Heart right ventricle (tissue), 16 donors: ENCODE results near the gene CTCFL. TPM values are rescaled to one million over a fixed set of nuclear protein-coding genes. Genes with fewer than 3 reads are reported as not detected.

Source experiments
- ATAC-seq, 8 donors: fragments of 200-7000 bp; cut with Tn5 transposase; one replicate each; pipeline ENCODE4 v1.9.1; 2020; ENCODE audit warnings: mild to moderate bottlenecking in 8 of 8, moderate library complexity in 8 of 8, moderate number of reproducible peaks in 1 of 8
- DNase-seq, 2 donors: peaks; one replicate each; pipeline ENCODE4 v3.0.0-alpha.2; 2020
- H3K27ac ChIP-seq, 10 donors: fragments of 200-600 bp; sonication (generic) in 2 of 10; one replicate each; pipeline versions ENCODE4 v1.5.0 to v1.8.0; 2020 to 2022; ENCODE audit warnings: mild to moderate bottlenecking in 3 of 10
- H3K27me3 ChIP-seq, 7 donors: fragments of 200-600 bp; one replicate each; pipeline ENCODE4 v1.8.0; 2021 to 2022; ENCODE audit warnings: mild to moderate bottlenecking in 2 of 7
- H3K36me3 ChIP-seq, 9 donors: fragments of 200-600 bp; sonication (generic) in 1 of 9; one replicate each; pipeline versions ENCODE4 v1.5.0 to v1.8.0; 2020 to 2022; ENCODE audit warnings: mild to moderate bottlenecking in 2 of 9
- H3K4me1 ChIP-seq, 9 donors: fragments of 200-600 bp; sonication (generic) in 1 of 9; one replicate each; pipeline versions ENCODE4 v1.5.0 to v1.8.0; 2020 to 2022; ENCODE audit warnings: mild to moderate bottlenecking in 4 of 9
- H3K4me3 ChIP-seq, 10 donors: fragments of 200-600 bp; sonication (generic) in 2 of 10; one replicate each; pipeline versions ENCODE4 v1.5.0 to v1.8.0; 2020 to 2022; ENCODE audit warnings: mild to moderate bottlenecking in 7 of 10, moderate library complexity in 2 of 10
- H3K9me3 ChIP-seq, 11 donors: fragments of 200-600 bp in 10 of 11; sonication (generic) in 2 of 11; one replicate each; pipeline versions ENCODE4 v1.5.0 to v1.8.0; 2013 to 2022; ENCODE audit warnings: mild to moderate bottlenecking in 2 of 11, control low read depth in 1 of 11, moderate library complexity in 1 of 11
- WGBS, 2 donors: extraction: QIAGEN DNeasy Blood & Tissue Kit; methylation state at CpG; one replicate each; pipeline ENCODE4 v1.1.7; 2013; ENCODE audit warnings: inconsistent platforms in 1 of 2; 5-methylcytosine and 5-hydroxymethylcytosine counted together
- intact Hi-C, 10 donors: fragments of 100-400 bp; cut with DNase I; formaldehyde crosslinking; loops; one replicate each; pipeline versions ENCODE4 v1.11.1 to v1.14.2; 2022
- polyA plus RNA-seq, 2 donors: library from polyadenylated mRNA; stranded (reverse); fragments of 200-250 nt; gene quantifications; one replicate each; pipeline ENCODE4 v1.2.3, GENCODE V29; 2013
- total RNA-seq, 10 donors: library from RNA; stranded (reverse); fragmentation: NEBNext Ultra II Directional in 3 of 10; extraction: Animal tissue kit (Norgen Biotek cat#: 25700) in 3 of 10; gene quantifications; one replicate each; pipeline versions ENCODE4 v1.2.1 to v1.2.4, GENCODE V29; 2021 to 2023
- TF ChIP-seq, protein P1 (sequence below), 9 donors: fragments of 200-600 bp; sonication (generic) in 2 of 9; IDR thresholded peaks; one replicate each; pipeline versions ENCODE4 v1.5.0 to v1.8.0; 2021 to 2022; ENCODE audit warnings: antibody characterized with exemption in 9 of 9, mild to moderate bottlenecking in 5 of 9, moderate library complexity in 1 of 9
- donor health status: Arrhythmogenic right ventricular cardiomyopathy.
- donor health status: ischemic (EF 13 %, LVEDD 7.1; RV severe dilation, severe dysfunction).
- donor health status: healthy with polysubstance abuse.
- donor health status: DM: no; HTN: yes; CAD: no.
- donor health status: DM: no; HTN: no; CAD: no.
- donor health status: ischemic (EF 25% LVEDD 6.9; RV normal size, moderate dysfunction).
- donor health status: ischemic (EF 25% LVEDD 5.7; RV mildly dilated, moderate dysfunction).
- donor health status: healthy.
- donor health status: DM: yes; HTN: yes; CAD: no.
- donor health status: Ischemic cardiomyopathy.
- donor health status: ischemic (EF 35%, LVEDD 5.7; RV mildly dilated, moderate dysfunction).
- donor health status: nonischemic (EF 11% LVEDD 7.7; RV severe dilation, severe dysfunction).
- donor health status: DM: yes; HTN: yes; CAD: no.
- donor health status: PGD.
- donor health status: ischemic (EF 29% LVEDD 5.4; RV normal size, mild dysfunction).
- donor health status: nonischemic (EF 23%, LVEDD 6.1; RV moderate dilation, normal function).

The CTCFL gene
- total and polyA plus RNA-seq, 12 donors, result not detected

DNA sequence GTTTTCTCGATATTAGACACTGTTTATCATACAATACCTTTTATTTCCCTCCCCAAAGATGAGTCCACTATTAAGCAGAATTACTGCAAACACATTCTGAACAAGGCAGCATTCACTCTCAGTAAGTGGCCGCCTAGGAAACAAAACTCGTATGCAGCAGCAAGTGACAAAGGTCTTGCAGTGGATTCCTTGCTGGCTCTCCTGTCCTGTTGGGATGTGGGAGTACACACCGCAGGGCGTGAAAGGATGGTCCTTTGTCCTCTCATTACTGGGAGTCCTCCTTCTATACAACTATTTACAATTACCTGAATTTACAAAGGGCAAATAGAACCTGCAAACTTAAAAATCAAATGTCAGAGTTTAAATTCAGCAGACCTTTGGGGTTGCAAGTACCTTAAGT, 16.1 kb downstream of the CTCFL start:
- DNase-seq (no peak), ATAC-seq (no peak)
- Histone ChIP-seq H3K4me1 (peaks cover 0 to under 1% (median 0%) of the 10 kb centered on the region in 9 donors), H3K36me3 (no peaks in the 10 kb centered on the region), H3K4me3 (no peak overlapping the region), H3K27ac (no peak overlapping the region), H3K27me3 (peaks cover 0 to 47% (median 8%) of the 10 kb centered on the region in 7 donors), H3K9me3 (no peaks in the 10 kb centered on the region)
- WGBS, 2 donors, result 73 to 76% methylated on average over 5 of the region's 5 CpGs
- intact Hi-C loops, result loop anchor here in 1 of 10 donors (10.0 kb wide), 1 partner anchor 424 kb away; no protein-coding TSS in a partner anchor
- TF ChIP-seq, protein P1, sequence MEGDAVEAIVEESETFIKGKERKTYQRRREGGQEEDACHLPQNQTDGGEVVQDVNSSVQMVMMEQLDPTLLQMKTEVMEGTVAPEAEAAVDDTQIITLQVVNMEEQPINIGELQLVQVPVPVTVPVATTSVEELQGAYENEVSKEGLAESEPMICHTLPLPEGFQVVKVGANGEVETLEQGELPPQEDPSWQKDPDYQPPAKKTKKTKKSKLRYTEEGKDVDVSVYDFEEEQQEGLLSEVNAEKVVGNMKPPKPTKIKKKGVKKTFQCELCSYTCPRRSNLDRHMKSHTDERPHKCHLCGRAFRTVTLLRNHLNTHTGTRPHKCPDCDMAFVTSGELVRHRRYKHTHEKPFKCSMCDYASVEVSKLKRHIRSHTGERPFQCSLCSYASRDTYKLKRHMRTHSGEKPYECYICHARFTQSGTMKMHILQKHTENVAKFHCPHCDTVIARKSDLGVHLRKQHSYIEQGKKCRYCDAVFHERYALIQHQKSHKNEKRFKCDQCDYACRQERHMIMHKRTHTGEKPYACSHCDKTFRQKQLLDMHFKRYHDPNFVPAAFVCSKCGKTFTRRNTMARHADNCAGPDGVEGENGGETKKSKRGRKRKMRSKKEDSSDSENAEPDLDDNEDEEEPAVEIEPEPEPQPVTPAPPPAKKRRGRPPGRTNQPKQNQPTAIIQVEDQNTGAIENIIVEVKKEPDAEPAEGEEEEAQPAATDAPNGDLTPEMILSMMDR (IDR thresholded peaks at IDR 0.05), result no peak

DNA sequence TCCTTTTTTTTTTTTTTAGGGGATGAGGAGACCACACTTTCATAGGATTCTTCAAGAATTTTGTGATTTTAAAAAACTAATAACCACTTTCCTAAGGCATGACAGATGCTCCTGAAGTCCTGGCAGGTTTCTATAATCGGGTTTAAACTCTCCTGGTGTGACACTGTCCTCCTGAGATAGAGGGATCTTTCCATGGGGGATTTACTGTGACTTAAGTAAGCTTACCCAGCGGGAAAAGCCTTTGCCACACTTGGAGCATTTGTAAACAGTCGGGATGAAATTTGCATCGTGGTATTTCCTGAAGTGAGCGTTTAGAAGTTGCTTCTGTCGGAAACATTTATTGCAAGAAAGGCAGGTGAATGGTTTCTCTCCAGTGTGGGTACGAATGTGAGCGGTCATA, 16.6 kb downstream of the CTCFL start:
- peaks cover 0 to 47% (median 8%) of the 10 kb centered on the region in 7 donors for H3K27me3 ChIP-seq
- H3K4me3 ChIP-seq, result no peak overlapping the region
- H3K4me1 ChIP-seq, result peaks cover 0 to 5% (median 0%) of the 10 kb centered on the region in 9 donors
- TF ChIP-seq, protein P1 (IDR thresholded peaks at IDR 0.05), result no peak
- H3K27ac ChIP-seq, result no peak overlapping the region
- 60 to 62% methylated on average over 8 of the region's 8 CpGs for WGBS, 2 donors
- ATAC-seq (no peak), DNase-seq (no peak)
- H3K36me3 ChIP-seq, result no peaks in the 10 kb centered on the region
- H3K9me3 ChIP-seq, result no peaks in the 10 kb centered on the region
- intact Hi-C loops, result loop anchor here in 1 of 10 donors (10.0 kb wide), 1 partner anchor 424 kb away; no protein-coding TSS in a partner anchor

DNA sequence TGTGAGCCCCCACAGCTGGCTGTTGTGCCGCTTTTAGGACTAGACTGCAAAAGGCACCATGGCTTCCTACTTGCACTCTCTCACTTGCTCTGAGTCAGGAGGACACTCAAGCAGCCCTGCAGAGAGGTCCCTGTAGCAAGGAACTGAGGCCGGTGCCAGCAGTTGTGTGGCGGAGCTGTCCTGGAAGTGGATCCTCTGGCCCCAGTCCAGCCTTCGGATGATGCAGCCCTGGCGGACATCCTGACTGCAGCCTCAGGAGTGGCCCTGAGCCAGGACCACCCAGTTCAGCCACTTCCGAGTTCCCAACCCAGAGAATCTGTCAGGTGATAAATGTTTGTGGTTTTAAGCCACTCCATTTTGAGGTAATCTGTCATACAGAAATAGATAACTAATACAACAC, 17.5 kb downstream of the CTCFL start:
- H3K27ac ChIP-seq, result no peak overlapping the region
- intact Hi-C loops, result loop anchor here in 1 of 10 donors (10.0 kb wide), 1 partner anchor 423 kb away; no protein-coding TSS in a partner anchor
- H3K4me3 ChIP-seq, result no peak overlapping the region
- no peak for DNase-seq
- peaks cover 0 to 53% (median 11%) of the 10 kb centered on the region in 7 donors for H3K27me3 ChIP-seq
- no peak for ATAC-seq
- 52 to 66% methylated on average over 6 of the region's 6 CpGs for WGBS, 2 donors
- peaks cover 0 to 14% (median 0%) of the 10 kb centered on the region in 9 donors for H3K4me1 ChIP-seq
- TF ChIP-seq, protein P1 (IDR thresholded peaks at IDR 0.05), result no peak
- no peaks in the 10 kb centered on the region for H3K9me3 ChIP-seq
- no peaks in the 10 kb centered on the region for H3K36me3 ChIP-seq

DNA sequence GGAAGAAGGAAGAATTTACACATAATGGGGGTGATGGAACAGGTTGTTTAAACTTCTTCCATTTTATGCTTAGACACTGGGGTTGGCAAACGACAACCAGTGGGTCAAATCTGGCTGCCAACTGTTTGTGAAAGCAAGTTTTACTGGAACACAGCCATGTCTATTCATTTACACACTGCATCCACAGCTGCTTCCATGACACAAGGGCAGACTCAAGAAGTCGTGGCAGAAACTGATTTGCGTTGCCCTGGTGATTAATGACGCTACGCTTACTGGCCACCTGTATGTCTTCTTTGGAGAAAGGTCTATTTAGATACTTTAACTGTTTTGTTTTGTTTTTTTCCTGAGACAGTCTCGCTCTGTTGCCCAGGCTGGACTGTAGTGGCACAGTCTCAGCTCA, 19.0 kb downstream of the CTCFL start:
- TF ChIP-seq, protein P1 (IDR thresholded peaks at IDR 0.05), result no peak
- peaks cover 0 to 15% (median 0%) of the 10 kb centered on the region in 9 donors for H3K4me1 ChIP-seq
- DNase-seq, result no peak
- intact Hi-C loops, result loop anchor here in 1 of 10 donors (10.0 kb wide), 1 partner anchor 421 kb away; no protein-coding TSS in a partner anchor
- no peak for ATAC-seq
- H3K9me3 ChIP-seq, result no peaks in the 10 kb centered on the region
- no peak overlapping the region for H3K4me3 ChIP-seq
- peaks cover 0 to 63% (median 11%) of the 10 kb centered on the region in 7 donors for H3K27me3 ChIP-seq
- H3K36me3 ChIP-seq, result no peaks in the 10 kb centered on the region
- WGBS, 2 donors, result 70 to 75% methylated on average over 6 of the region's 6 CpGs
- H3K27ac ChIP-seq, result no peak overlapping the region
